ENCODE measurements around the gene ANXA11. TPM values are rescaled to one million over a fixed set of nuclear protein-coding genes. Genes with fewer than 3 reads are reported as not detected.

The ANXA11 gene
- polyA plus RNA-seq, 1 donor from 2014 or later: not detected

DNA sequence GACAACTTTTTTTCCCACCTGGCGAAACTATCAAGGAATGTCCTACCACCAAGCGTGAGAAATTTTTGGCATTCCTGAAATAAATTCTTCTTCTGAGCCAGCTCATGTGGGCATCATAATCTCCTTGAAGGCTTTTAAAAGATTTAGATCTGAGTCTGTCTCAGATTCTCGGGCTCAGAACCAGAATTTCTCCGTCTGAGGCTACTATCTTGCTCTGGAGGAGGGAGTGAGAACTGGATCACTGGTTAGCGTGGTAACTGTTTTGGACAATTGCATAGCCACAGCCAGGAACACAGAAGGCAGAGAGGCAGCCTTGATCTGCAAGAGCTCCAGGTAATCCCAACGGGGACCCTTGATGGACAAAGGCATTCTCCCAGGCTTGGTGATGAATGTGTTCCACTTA is 73.8 kb downstream of the ANXA11 start:
- Histone ChIP-seq H3K4me3 (ENCODE audit: low read length) (no peak overlapping the region), H3K4me2 (ENCODE audit: low read length) (no peak overlapping the region), H3K9me2 (ENCODE audit: insufficient read depth, low read length) (no peaks in the 10 kb centered on the region), H3K27ac (ENCODE audit: low read length) (no peak overlapping the region), H3F3A (ENCODE audit: insufficient read depth, low read length, poor library complexity, severe bottlenecking) (no peaks in the 10 kb centered on the region), H3K9ac (ENCODE audit: low read length) (no peak overlapping the region), H3K27me3 (ENCODE audit: insufficient read depth, low read depth, low read length) (peaks cover 29% of the 10 kb centered on the region), H3K36me3 (ENCODE audit: insufficient read depth, low read length) (no peaks in the 10 kb centered on the region), H2AFZ (ENCODE audit: low read depth, low read length) (no peak overlapping the region), H3K9me3 (ENCODE audit: low read length) (no peaks in the 10 kb centered on the region), H4K20me1 (ENCODE audit: insufficient read depth) (no peaks in the 10 kb centered on the region), H3K79me2 (replicated peaks; ENCODE audit: insufficient read depth, low read length) (no peaks in the 10 kb centered on the region)
- TF ChIP-seq TAF1 (IDR thresholded peaks at IDR 0.05; ENCODE audit: low read depth) (no peak), RAD21 (conservative IDR thresholded peaks at IDR 0.05) (no peak), EP300 (conservative IDR thresholded peaks at IDR 0.05; ENCODE audit: poor library complexity, severe bottlenecking) (no peak), SMC3 (conservative IDR thresholded peaks at IDR 0.05; ENCODE audit: poor library complexity) (no peak)

DNA sequence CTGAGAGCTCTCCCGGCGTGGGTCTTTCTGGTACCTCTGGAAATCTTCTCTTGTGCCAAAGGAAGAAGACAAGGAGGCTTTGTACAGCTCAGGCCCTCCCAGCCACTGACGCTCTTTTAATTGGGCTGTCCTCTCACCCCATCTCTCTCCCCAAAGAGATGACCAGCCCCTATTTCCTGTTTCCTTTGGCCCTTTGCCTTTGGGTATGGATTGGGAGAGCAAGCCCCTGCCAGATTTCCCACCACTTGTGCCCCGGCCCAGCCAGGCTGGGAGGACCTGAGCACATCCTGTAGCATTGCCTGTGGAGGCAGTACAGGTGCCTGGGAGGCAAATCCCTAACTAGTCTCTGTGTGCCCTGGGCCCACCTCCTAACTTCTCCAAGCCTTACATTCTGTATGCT is 78.5 kb downstream of the ANXA11 start:
- Histone ChIP-seq H3K4me3 (ENCODE audit: low read length) (no peak overlapping the region), H2AFZ (ENCODE audit: low read depth, low read length) (no peak overlapping the region), H3K9ac (ENCODE audit: low read length) (no peak overlapping the region), H3K4me2 (ENCODE audit: low read length) (no peak overlapping the region), H3K79me2 (replicated peaks; ENCODE audit: insufficient read depth, low read length) (no peaks in the 10 kb centered on the region), H3K27ac (ENCODE audit: low read length) (no peak overlapping the region), H3F3A (ENCODE audit: insufficient read depth, low read length, poor library complexity, severe bottlenecking) (no peaks in the 10 kb centered on the region), H3K36me3 (ENCODE audit: insufficient read depth, low read length) (no peaks in the 10 kb centered on the region), H3K27me3 (ENCODE audit: insufficient read depth, low read depth, low read length) (peaks cover 9% of the 10 kb centered on the region), H3K9me3 (ENCODE audit: low read length) (no peaks in the 10 kb centered on the region), H3K9me2 (ENCODE audit: insufficient read depth, low read length) (no peaks in the 10 kb centered on the region), H4K20me1 (ENCODE audit: insufficient read depth) (no peaks in the 10 kb centered on the region)
- no peak for TF ChIP-seq MXI1 (conservative IDR thresholded peaks at IDR 0.05; ENCODE audit: poor library complexity, severe bottlenecking)
- TF ChIP-seq SMC3 (conservative IDR thresholded peaks at IDR 0.05; ENCODE audit: poor library complexity): no peak
- TF ChIP-seq EP300 (conservative IDR thresholded peaks at IDR 0.05; ENCODE audit: poor library complexity, severe bottlenecking): no peak
- TF ChIP-seq TAF1 (IDR thresholded peaks at IDR 0.05; ENCODE audit: low read depth): no peak
- no peak for TF ChIP-seq EZH2 (IDR thresholded peaks at IDR 0.05; ENCODE audit: borderline replicate concordance, insufficient read depth, low read length, poor library complexity, severe bottlenecking)
- TF ChIP-seq POLR2AphosphoS5 (IDR thresholded peaks at IDR 0.05): no peak
- TF ChIP-seq REST (IDR thresholded peaks at IDR 0.05; ENCODE audit: borderline replicate concordance): no peak
- no peak for TF ChIP-seq CTCF (IDR thresholded peaks at IDR 0.05; ENCODE audit: poor library complexity, severe bottlenecking)
- no peak for TF ChIP-seq RAD21 (conservative IDR thresholded peaks at IDR 0.05)

- no peak overlapping the region for H3K4me3 ChIP-seq (ENCODE audit: low read length)
These were observed 82.6 kb downstream of the ANXA11 start for GRCh38 chr10:80122746-80123145.

More at GRCh38 chr10:80122746-80123145, 82.6 kb downstream of the ANXA11 start:
- Histone ChIP-seq H4K20me1 (ENCODE audit: insufficient read depth) (no peaks in the 10 kb centered on the region), H3K9me3 (ENCODE audit: low read length) (no peaks in the 10 kb centered on the region), H3K9me2 (ENCODE audit: insufficient read depth, low read length) (no peaks in the 10 kb centered on the region), H3K36me3 (ENCODE audit: insufficient read depth, low read length) (no peaks in the 10 kb centered on the region), H3K9ac (ENCODE audit: low read length) (no peak overlapping the region), H3K79me2 (replicated peaks; ENCODE audit: insufficient read depth, low read length) (no peaks in the 10 kb centered on the region), H3K27me3 (ENCODE audit: insufficient read depth, low read depth, low read length) (no peaks in the 10 kb centered on the region), H3K27ac (ENCODE audit: low read length) (no peak overlapping the region), H3F3A (ENCODE audit: insufficient read depth, low read length, poor library complexity, severe bottlenecking) (no peaks in the 10 kb centered on the region), H3K4me2 (ENCODE audit: low read length) (no peak overlapping the region), H2AFZ (ENCODE audit: low read depth, low read length) (no peak overlapping the region)
- TF ChIP-seq TAF1 (IDR thresholded peaks at IDR 0.05; ENCODE audit: low read depth): no peak
- no peak for TF ChIP-seq POLR2AphosphoS5 (IDR thresholded peaks at IDR 0.05)
- no peak for TF ChIP-seq EZH2 (IDR thresholded peaks at IDR 0.05; ENCODE audit: borderline replicate concordance, insufficient read depth, low read length, poor library complexity, severe bottlenecking)
- no peak for TF ChIP-seq CTCF (IDR thresholded peaks at IDR 0.05; ENCODE audit: poor library complexity, severe bottlenecking)
- no peak for TF ChIP-seq RAD21 (conservative IDR thresholded peaks at IDR 0.05)
- TF ChIP-seq REST (IDR thresholded peaks at IDR 0.05; ENCODE audit: borderline replicate concordance): no peak
